ENCODE results near the gene ZNF726.

DNA sequence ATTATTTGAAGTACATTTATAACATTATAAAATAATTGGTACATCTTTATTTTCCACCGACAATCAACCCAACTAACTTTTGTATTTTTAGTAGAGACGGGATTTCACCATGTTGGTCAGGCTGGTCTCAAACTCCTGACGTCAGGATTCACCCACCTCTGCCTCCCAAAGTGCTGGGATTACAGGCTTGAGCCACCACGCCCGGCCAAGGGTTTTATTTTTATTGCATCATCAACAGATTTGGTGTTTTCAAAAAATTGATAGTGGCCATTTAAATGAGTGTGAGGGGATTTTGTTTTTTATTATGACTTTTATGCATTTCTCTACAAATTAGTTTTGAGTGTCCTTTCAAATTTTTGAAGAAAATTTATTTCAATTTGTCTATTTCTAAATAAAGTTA lies 10.6 kb downstream of the ZNF726 start:
- TF ChIP-seq EZH2phosphoT487 (IDR thresholded peaks at IDR 0.05; ENCODE audit: insufficient read depth, low read depth) = no peak
- no peak for TF ChIP-seq EZH2 (IDR thresholded peaks at IDR 0.05; ENCODE audit: insufficient read depth, poor library complexity, severe bottlenecking)
